NOMO-1 (cell line): ENCODE results near the gene LMNTD1.
A peak's percentile ranks its signal among the peaks of the same experiment; 100 is the strongest.
"Not testable (repeated sequence)": the region's sequence is repeated elsewhere in the genome, so short reads cannot be mapped to it uniquely, and the experiment has no call there.

Experiments used
- DNase-seq, 2 experiments: peaks; one replicate each; lab custom pipeline; 2025; ENCODE audit not compliant: unreplicated experiment in 2 of 2; lab: John Stamatoyannopoulos, UW

LMNTD1 gene

DNA sequence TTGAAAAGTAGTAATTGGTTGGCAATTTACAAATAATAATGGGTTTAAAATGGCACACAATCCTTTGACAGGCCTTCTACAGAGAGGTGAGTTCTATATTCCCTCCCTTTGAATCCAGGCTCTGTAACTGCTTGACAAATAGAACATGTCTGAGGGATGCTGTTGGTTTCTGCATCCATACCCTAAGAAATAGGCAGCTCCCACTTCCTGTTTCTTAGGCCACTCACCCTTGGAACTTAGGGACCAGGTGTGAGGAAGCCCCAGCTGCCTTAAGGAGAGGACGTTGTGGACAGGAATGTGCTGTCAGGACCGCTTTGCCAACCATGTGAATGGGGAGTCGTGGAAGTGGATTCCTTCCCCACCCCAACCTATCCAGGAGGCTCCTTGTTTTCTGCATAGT is 59.4 kb downstream of the LMNTD1 start:
- no peak for DNase-seq

DNA sequence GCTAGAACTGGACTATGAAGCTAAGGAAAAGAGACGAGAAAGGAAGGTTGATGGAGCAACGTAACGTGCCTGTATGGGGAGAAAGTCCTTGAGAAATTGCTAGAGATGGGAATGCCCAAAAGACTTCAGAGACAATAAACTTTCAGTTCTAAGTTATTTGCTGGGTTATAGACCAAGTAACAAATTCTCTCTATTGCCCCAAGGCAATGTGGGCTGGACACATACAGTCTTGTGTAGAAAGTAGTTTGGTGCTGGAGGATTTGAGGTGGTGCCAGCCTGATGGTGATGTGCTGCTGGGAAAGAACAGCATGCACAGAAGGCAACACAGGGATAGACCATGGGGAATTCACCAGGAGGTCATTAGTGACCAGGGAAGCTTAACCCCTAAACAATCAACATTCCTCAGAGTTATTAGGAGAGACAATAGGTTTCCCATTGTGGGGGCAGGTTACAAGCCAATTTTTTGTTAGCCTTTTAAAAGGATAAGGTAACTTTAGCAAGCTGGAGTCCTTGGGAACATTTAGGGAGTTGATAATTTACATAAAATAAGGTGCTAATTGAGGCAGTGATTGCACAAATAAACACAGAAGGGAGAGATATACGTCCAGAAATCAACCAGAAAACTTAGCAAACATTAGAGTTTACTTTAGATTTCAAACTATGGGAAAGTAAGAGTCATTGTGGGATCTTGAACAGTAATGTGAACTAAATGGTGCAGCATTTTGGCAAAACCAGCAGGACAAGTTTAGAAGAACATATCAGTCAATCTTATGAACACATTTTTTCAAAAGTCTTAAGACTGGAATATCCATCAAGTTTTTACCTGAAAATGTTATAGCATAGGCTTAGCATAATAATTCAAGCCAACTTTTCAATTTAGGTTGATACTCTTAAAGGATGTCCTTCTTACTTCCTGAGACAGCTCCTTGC is 61.4 kb downstream of the LMNTD1 start:
- DNase-seq = no peak

GRCh38 chr12:25488956-25489870 is 63.9 kb downstream of the LMNTD1 start:
- not testable (repeated sequence) for DNase-seq

- no peak for DNase-seq
Measured at GRCh38 chr12:25482625-25483024, 70.5 kb downstream of the LMNTD1 start.

DNA sequence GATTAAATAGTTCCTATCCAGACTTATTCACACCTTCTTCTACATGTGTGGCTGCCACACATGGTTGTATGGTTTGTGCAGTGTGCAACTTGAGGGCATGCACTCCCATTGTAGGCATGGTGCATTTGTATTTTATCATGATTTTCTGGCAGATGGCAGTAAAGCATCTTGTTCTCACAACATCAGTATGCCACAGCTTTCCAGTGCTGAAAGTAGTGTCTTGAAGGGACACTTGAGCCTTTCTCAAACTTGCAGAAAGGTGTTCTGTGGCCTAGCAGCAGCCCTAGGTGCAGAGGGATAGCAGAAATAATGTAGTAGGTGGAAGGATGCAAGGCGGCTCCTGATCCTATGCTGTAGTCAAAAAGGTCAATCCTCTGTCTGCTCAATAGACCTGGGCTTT is 72.9 kb downstream of the LMNTD1 start:
- no peak for DNase-seq

GRCh38 chr12:25477217-25477616 is 75.9 kb downstream of the LMNTD1 start:
- no peak for DNase-seq

- DNase-seq = no peak
Measured at GRCh38 chr12:25472453-25472852, 80.6 kb downstream of the LMNTD1 start.

DNA sequence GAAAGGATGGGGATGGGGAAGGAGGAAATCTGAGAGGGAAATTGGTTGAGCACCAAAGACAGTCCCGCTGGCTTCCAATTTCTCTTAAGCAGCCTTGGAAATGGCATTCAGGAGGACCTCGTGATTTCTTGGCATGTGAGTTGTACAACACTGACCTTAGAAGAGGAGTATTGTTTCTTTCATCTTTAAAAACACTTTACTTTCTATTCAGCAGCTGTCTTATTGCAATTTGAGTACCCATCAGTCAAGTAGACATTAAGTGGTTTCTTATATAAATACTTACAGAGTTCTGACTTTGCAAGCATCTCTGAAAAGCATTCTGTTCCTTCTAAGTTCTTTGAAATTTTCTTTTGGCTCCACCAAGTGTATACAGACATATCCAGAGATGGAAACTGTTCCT is 83.2 kb downstream of the LMNTD1 start:
- DNase-seq = no peak

DNA sequence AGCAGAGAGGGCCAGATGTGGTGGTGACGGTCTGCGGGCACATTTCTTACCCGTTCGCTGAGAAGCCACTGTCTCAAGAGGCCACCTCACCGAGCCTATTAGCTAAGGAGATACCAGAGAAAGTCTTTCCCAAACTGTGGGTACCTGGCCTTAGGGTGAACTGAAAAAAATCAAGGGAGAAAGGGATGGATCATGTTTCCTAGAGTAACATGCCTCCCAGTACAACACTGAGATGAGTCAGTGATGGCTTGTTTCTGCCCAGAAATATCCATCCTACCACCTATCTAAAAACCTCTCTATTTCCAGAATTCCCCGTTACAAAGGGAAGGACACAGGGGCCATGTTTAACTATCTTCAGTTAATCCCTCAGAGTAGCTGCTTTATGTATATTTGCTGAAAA is 83.7 kb downstream of the LMNTD1 start:
- DNase-seq = no peak

- DNase-seq = no peak
Measured at GRCh38 chr12:25463521-25463920, 89.6 kb downstream of the LMNTD1 start.

GRCh38 chr12:25463005-25463404 is 90.1 kb downstream of the LMNTD1 start:
- no peak for DNase-seq

- DNase-seq = peak; percentile 53 to 75
Measured at GRCh38 chr12:25459541-25459951, 93.5 kb downstream of the LMNTD1 start.

- no peak for DNase-seq
Measured at GRCh38 chr12:25458047-25458552, 95.0 kb downstream of the LMNTD1 start.

DNA sequence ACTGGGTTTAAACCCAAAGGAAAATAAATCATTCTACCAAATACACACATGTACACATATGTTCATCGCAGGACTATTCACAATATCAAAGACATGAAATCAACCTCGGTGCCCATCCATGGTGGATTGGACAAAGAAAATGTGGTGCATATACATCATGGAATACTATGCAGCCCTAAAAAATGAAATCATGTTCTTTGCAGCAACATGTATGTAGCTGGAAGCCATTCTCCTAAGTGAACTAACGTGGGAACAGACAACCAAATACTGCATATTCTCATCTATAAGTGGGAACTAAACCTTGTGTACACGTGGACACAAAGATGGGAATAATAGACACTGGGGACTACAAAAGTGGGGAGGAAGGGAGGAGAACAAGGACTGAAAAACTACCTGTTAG is 96.6 kb downstream of the LMNTD1 start:
- DNase-seq = no peak

- no peak for DNase-seq
Measured at GRCh38 chr12:25455696-25456095, 97.4 kb downstream of the LMNTD1 start.

GRCh38 chr12:25449007-25449406 is 104.1 kb downstream of the LMNTD1 start:
- DNase-seq = no peak

DNA sequence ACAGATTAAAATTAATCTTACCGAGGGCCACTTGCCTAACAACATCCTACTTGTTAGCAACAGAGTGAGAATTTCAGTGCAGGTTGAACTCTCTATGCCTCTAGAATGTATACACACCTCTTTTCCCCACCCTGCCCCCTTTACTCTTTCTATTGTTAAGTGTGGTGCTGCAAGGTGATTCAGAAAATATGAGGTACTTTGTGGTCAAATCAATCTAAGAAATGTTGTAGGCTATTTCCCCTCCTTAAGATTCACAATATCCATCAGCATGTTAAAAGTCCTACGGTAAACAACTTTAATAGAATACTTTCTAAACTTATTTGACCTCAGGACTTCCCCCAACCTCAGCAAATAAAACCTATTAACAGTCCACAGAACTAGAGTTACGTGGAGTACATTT is 106.0 kb downstream of the LMNTD1 start:
- DNase-seq = no peak

DNA sequence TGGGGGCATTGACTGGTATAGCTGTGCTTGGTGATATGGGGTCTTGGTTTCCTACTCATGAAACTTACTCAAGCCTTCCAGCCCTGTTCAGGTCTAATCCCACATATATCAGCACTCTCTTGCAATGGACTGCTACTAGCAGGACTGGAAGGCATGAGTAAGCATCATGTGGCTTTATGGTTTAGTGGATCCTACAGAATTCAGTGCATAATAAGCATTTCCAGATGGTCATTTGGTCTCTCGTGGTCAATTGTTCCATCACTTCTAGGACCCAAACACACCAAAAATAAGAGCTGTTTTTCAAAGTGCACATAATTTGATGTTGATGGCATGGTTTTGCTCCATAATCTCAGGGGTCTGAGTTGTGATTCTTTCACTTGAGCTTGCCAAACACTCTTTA is 114.4 kb downstream of the LMNTD1 start:
- no peak for DNase-seq

DNA sequence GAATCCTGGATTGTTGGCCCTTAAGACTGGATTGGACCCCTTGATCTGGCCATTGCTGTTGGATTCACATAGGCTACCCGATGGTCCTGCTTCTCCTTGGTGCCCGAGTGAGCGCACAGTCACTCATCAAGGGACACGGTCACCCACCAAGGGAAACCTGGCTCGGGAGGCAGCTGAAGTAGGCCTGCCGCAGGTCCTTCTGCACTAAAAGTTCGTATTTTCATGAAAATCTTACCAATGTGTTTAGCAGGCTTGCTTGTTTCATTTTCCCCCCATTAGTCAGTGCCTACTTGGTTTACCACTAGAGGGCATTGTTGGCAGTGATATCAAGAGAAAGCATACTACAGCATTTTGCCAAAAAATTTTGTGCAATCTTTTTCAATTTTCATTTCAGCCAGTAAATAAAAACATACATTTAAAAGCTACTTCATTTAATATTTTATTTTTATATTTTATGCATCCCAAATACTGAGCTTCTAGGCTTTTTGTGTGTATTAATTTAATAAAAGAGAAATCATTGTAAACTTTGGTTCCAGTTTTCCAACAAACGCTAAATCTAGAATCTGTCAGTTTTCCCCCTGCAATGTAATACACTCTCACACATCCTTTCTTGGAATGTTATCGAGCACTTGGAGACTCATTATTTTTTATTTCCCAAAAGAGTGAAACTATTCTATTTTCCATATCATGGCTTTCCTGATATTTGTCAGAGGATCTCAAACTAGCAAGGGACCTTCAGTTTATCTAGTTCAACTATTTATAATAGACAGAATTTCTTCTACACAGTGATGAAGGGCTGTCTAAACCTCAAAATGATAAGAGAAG is 116.7 kb downstream of the LMNTD1 start:
- DNase-seq = peak; percentile 41 to 72

- no peak for DNase-seq
Measured at GRCh38 chr12:25435431-25435830, 117.7 kb downstream of the LMNTD1 start.

DNA sequence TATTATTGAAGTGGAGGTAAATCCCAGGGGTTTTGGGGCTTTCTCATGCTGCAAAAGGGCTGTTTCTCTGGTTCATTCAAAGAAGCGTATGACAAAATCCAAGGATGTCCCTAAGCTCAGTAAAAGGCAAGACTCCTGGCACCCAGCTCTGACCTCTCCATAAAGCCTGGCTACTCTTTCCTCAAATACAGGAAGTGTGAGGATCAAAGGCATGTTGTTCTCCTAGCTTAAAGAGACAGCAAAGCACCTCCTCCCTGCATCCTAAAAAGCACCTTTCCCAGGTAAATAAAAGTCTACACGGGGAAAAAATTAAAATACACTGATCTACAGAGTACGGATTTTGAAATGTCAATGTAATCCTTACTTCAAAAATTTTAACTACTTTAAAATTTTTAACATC is 118.6 kb downstream of the LMNTD1 start:
- DNase-seq = no peak
